Colonic mucosa (tissue), 4 donors: ENCODE data around the gene RNF10. TPM values are rescaled to one million over a fixed set of nuclear protein-coding genes. Genes with fewer than 3 reads are reported as not detected.
"Not testable (repeated sequence)": the region's sequence is repeated elsewhere in the genome, so short reads cannot be mapped to it uniquely, and the experiment has no call there.

ENCODE experiments used
- DNase-seq: peaks from one replicate; pipeline ENCODE4 v3.0.0-alpha.2; 2020
- H3K27ac ChIP-seq: fragments of 200-600 bp; one replicate; pipeline ENCODE4 v1.8.0; 2021
- H3K27me3 ChIP-seq: fragments of 200-600 bp; one replicate; pipeline ENCODE4 v1.8.0; 2021
- H3K36me3 ChIP-seq: fragments of 200-600 bp; one replicate; pipeline ENCODE4 v1.8.0; 2021
- H3K4me1 ChIP-seq: fragments of 200-600 bp; one replicate; pipeline ENCODE4 v1.8.0; 2021; ENCODE audit warnings: mild to moderate bottlenecking
- H3K4me3 ChIP-seq: fragments of 200-600 bp; one replicate; pipeline ENCODE4 v1.8.0; 2021
- H3K9ac ChIP-seq, 2 donors: one replicate each; pipeline ENCODE4 v1.7.0; 2013; ENCODE audit warnings: control low read depth in 2 of 2, low read depth in 2 of 2, low read length in 2 of 2
- H3K9me3 ChIP-seq: fragments of 200-600 bp; one replicate; pipeline ENCODE4 v1.8.0; 2021
- CTCF ChIP-seq: fragments of 200-600 bp; IDR thresholded peaks from one replicate; pipeline ENCODE4 v1.8.0; 2022; ENCODE audit warnings: antibody characterized with exemption, mild to moderate bottlenecking
- intact Hi-C: fragments of 100-400 bp; cut with DNase I; formaldehyde crosslinking; loops from one replicate; pipeline ENCODE4 v1.14.1; 2022
- total RNA-seq, 2 donors: library from RNA; stranded (reverse); fragmentation: NEBNext Ultra II Directional in 1 of 2; extraction: Animal tissue kit (Norgen Biotek cat#: 25700) in 1 of 2; gene quantifications; one replicate each; pipeline ENCODE4 v1.2.1, GENCODE V29; 2021
- donor health status: healthy.
- donor health status: DM: no; HTN: no; CAD: no.
- donor health status: DM: no; HTN: no; CAD: no.

RNF10 gene
- 100 to 1,000 TPM; 199 to 226 TPM for total RNA-seq

DNA sequence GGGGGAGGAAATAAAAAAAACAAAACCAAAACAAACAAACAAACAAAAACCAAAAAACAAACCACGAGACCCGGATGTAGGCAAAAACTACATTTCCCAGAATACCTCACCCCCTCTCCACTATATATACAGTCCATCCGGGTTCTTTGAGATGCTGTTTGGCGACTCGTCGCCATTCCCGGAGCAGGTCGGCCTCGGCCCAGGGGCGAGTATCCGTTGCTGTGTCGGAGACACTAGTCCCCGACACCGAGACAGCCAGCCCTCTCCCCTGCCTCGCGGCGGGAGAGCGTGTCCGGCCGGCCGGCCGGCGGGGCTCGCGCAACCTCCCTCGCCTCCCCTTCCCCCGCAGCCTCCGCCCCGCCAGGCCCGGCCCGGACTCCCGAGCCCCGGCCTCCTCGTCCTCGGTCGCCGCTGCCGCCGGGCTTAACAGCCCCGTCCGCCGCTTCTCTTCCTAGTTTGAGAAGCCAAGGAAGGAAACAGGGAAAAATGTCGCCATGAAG lies at the start of gene RNF10:
Gene RNF10 (plus strand): TSS at position 154 of the 500 bp plus-strand sequence. CDS start 456 bp downstream, outside the sequence.
- Histone ChIP-seq H3K27me3 (no peaks in the 10 kb centered on the region), H3K4me3 (peak within 1 kb of the TSS; percentile 77), H3K27ac (peak within 1 kb of the TSS; percentile 92), H3K4me1 (peaks cover 24% of the 10 kb centered on the region), H3K9me3 (no peaks in the 10 kb centered on the region), H3K36me3 (no peaks in the 10 kb centered on the region), H3K9ac (peak within 1 kb of the TSS; percentile 98 to 99)
- DNase-seq, result peak; percentile 88
- TF ChIP-seq CTCF, result no peak
- intact Hi-C loops, result no loop called here

GRCh38 chr12:120485961-120486881 lies 47.9 kb upstream of the RNF10 start:
- H3K27me3 ChIP-seq, result no peaks in the 10 kb centered on the region
- no peaks in the 10 kb centered on the region for H3K36me3 ChIP-seq
- DNase-seq, result no peak
- H3K27ac ChIP-seq, result no peak overlapping the region
- H3K9ac ChIP-seq, result no peak overlapping the region
- TF ChIP-seq CTCF, result no peak
- H3K4me3 ChIP-seq, result no peak overlapping the region
- no peaks in the 10 kb centered on the region for H3K9me3 ChIP-seq
- intact Hi-C loops, result no loop called here
- H3K4me1 ChIP-seq, result no peaks in the 10 kb centered on the region

DNA sequence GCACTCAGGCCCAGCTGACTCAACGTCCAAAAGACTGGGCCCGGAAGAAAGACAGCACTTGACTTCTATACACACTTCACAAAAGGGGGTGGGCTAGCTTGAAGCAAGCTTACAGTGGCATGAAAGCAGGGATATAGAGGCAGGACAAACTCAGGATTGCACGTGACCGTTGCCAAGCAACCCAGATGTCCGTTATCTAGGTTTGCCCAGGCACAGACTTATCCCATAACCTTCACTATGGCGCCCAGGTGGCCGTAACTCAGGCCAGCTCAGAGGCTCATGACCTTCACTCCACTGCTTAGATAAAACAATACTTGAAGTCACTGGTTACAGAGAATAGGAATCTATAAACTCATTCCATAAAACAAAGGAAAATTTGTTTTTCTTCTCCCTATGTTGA lies 46.6 kb upstream of the RNF10 start:
- H3K9me3 ChIP-seq, H3K27me3 ChIP-seq, H3K9ac ChIP-seq, H3K4me3 ChIP-seq, H3K36me3 ChIP-seq, DNase-seq, H3K27ac ChIP-seq, H3K4me1 ChIP-seq, intact Hi-C loops: not testable (repeated sequence)

DNA sequence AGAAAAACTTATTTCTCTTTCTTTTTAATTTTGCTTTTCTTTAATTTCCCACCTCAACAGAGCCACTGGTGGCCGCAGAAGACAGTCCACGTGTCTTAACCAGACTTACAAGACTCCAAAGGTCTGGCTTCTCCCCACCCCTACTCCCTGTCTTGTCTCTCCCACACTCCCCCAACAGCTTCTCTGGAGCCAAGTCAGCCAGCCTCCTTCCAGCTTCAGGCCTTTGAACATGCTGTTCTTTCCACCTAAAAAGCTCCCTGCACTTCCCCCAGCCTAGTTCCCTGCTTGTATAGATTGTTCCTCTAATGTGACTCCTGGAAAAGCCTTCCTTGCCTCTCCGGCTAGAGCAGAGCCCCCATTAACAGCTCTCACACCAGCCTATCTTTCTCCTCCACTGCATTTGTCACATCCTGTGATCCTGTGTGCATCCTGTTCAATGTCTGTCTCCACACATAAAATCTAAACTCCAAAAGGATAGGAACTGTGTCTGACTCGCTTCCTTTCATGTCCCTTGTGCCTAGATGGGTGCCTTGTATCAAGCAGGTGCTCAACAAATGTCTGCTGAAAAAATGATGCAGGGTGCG lies 46.0 kb upstream of the RNF10 start:
- Histone ChIP-seq H3K9me3 (no peaks in the 10 kb centered on the region), H3K27ac (no peak overlapping the region), H3K27me3 (no peaks in the 10 kb centered on the region), H3K4me1 (no peaks in the 10 kb centered on the region), H3K36me3 (no peaks in the 10 kb centered on the region), H3K4me3 (no peak overlapping the region), H3K9ac (no peak overlapping the region)
- intact Hi-C loops, result no loop called here
- TF ChIP-seq CTCF, result no peak
- DNase-seq, result no peak

- Histone ChIP-seq H3K4me1 (no peaks in the 10 kb centered on the region), H3K27me3 (no peaks in the 10 kb centered on the region), H3K9ac (no peak overlapping the region), H3K27ac (no peak overlapping the region), H3K4me3 (no peak overlapping the region), H3K9me3 (no peaks in the 10 kb centered on the region), H3K36me3 (no peaks in the 10 kb centered on the region)
- intact Hi-C loops, result no loop called here
- DNase-seq, result peak; percentile 48
- no peak for TF ChIP-seq CTCF
Measured at GRCh38 chr12:120489018-120489417, 45.1 kb upstream of the RNF10 start.
